ENCODE data around the gene C20orf96. TPM values are rescaled to one million over a fixed set of nuclear protein-coding genes. Genes with fewer than 3 reads are reported as not detected.
A peak's percentile ranks its signal among the peaks of the same experiment; 100 is the strongest.

The C20orf96 gene
- total RNA-seq, 1 experiment from 2014 or later: 20.5 TPM

GRCh38 chr20:309841-310644 lies 19.5 kb upstream of the C20orf96 start:
- peaks cover 12% of the 10 kb centered on the region for H3K4me1 ChIP-seq (ENCODE audit: control insufficient read depth, insufficient read depth, low read length)
- H3K4me3 ChIP-seq (ENCODE audit: low read depth in 2 of 2, low read length in 2 of 2): peak overlapping the region; percentile 39 to 65
- in situ Hi-C loops (cut with HindIII; ENCODE audit: low pct_unique_long_range_greater_than_20kb, low sequenced_read_pairs) (no loop called here), intact Hi-C loops (cut with micrococcal nuclease; ENCODE audit: unreplicated experiment) (no loop called here)
- ChIA-PET CTCF (interaction anchor here (0.7 to 1.1 kb wide), 3 partner anchors 14 to 32 kb away, joined by 3 to 6 read pairs (median 4); no protein-coding TSS in a partner anchor), POLR2A (interaction anchor here (0.7 kb wide), 1 partner anchor 13 kb away, joined by 7 read pairs; no protein-coding TSS in a partner anchor)
- TF ChIP-seq TCF7L2 (IDR thresholded peaks at IDR 0.05; ENCODE audit: low read depth, low read length) (no peak), POLR2AphosphoS5 (IDR thresholded peaks at IDR 0.05; ENCODE audit: low read depth, low read length) (no peak), SIN3A (IDR thresholded peaks at IDR 0.05; ENCODE audit: borderline replicate concordance, insufficient read depth, low read depth, low read length) (no peak), CTCF (IDR thresholded peaks at IDR 0.05) (no peak)
- TF ChIP-seq, protein P1, sequence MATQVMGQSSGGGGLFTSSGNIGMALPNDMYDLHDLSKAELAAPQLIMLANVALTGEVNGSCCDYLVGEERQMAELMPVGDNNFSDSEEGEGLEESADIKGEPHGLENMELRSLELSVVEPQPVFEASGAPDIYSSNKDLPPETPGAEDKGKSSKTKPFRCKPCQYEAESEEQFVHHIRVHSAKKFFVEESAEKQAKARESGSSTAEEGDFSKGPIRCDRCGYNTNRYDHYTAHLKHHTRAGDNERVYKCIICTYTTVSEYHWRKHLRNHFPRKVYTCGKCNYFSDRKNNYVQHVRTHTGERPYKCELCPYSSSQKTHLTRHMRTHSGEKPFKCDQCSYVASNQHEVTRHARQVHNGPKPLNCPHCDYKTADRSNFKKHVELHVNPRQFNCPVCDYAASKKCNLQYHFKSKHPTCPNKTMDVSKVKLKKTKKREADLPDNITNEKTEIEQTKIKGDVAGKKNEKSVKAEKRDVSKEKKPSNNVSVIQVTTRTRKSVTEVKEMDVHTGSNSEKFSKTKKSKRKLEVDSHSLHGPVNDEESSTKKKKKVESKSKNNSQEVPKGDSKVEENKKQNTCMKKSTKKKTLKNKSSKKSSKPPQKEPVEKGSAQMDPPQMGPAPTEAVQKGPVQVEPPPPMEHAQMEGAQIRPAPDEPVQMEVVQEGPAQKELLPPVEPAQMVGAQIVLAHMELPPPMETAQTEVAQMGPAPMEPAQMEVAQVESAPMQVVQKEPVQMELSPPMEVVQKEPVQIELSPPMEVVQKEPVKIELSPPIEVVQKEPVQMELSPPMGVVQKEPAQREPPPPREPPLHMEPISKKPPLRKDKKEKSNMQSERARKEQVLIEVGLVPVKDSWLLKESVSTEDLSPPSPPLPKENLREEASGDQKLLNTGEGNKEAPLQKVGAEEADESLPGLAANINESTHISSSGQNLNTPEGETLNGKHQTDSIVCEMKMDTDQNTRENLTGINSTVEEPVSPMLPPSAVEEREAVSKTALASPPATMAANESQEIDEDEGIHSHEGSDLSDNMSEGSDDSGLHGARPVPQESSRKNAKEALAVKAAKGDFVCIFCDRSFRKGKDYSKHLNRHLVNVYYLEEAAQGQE (IDR thresholded peaks at IDR 0.05; ENCODE audit: insufficient read depth in 1 of 2, low read depth in 2 of 2, low read length in 1 of 2): no peak
- no peaks in the 10 kb centered on the region for H3K27me3 ChIP-seq (ENCODE audit: control insufficient read depth, insufficient read depth, low read length)
- H3K9me3 ChIP-seq (ENCODE audit: control insufficient read depth, insufficient read depth, low read depth, low read length): no peaks in the 10 kb centered on the region
- no peaks in the 10 kb centered on the region for H3K36me3 ChIP-seq (ENCODE audit: control insufficient read depth, insufficient read depth, low read length)
- BruUV-seq (replicated peaks): no TSS peak
- ATAC-seq (peak; percentile 100), DNase-seq (ENCODE audit: low read depth, low spot score) (no peak)
- H3K27ac ChIP-seq (ENCODE audit: low read length): peak overlapping the region; percentile 84

- TF ChIP-seq SIN3A (IDR thresholded peaks at IDR 0.05; ENCODE audit: borderline replicate concordance, insufficient read depth, low read depth, low read length) (no peak), CTCF (IDR thresholded peaks at IDR 0.05) (no peak), TCF7L2 (IDR thresholded peaks at IDR 0.05; ENCODE audit: low read depth, low read length) (no peak), POLR2AphosphoS5 (IDR thresholded peaks at IDR 0.05; ENCODE audit: low read depth, low read length) (no peak)
- TF ChIP-seq, protein P1 (IDR thresholded peaks at IDR 0.05; ENCODE audit: insufficient read depth in 1 of 2, low read depth in 2 of 2, low read length in 1 of 2): no peak
- ChIA-PET CTCF (no interaction called here), POLR2A (no interaction called here)
- intact Hi-C loops (cut with micrococcal nuclease; ENCODE audit: unreplicated experiment): no loop called here
- no TSS peak for BruUV-seq (replicated peaks)
- Histone ChIP-seq H3K27me3 (ENCODE audit: control insufficient read depth, insufficient read depth, low read length) (no peaks in the 10 kb centered on the region), H3K4me3 (ENCODE audit: low read depth in 2 of 2, low read length in 2 of 2) (peak overlapping the region; percentile 39 to 65), H3K4me1 (ENCODE audit: control insufficient read depth, insufficient read depth, low read length) (peaks cover 12% of the 10 kb centered on the region), H3K27ac (ENCODE audit: low read length) (peak overlapping the region; percentile 84), H3K36me3 (ENCODE audit: control insufficient read depth, insufficient read depth, low read length) (no peaks in the 10 kb centered on the region), H3K9me3 (ENCODE audit: control insufficient read depth, insufficient read depth, low read depth, low read length) (no peaks in the 10 kb centered on the region)
- no peak for ATAC-seq
- in situ Hi-C loops (cut with HindIII; ENCODE audit: low pct_unique_long_range_greater_than_20kb, low sequenced_read_pairs): no loop called here
- DNase-seq (ENCODE audit: low read depth, low spot score): no peak
Observed at GRCh38 chr20:309306-309840, 18.8 kb upstream of the C20orf96 start.
